ENCODE measurements around the gene ZNF808.
"Not testable (repeated sequence)": the region's sequence is repeated elsewhere in the genome, so short reads cannot be mapped to it uniquely, and the experiment has no call there.

Gene ZNF808

DNA sequence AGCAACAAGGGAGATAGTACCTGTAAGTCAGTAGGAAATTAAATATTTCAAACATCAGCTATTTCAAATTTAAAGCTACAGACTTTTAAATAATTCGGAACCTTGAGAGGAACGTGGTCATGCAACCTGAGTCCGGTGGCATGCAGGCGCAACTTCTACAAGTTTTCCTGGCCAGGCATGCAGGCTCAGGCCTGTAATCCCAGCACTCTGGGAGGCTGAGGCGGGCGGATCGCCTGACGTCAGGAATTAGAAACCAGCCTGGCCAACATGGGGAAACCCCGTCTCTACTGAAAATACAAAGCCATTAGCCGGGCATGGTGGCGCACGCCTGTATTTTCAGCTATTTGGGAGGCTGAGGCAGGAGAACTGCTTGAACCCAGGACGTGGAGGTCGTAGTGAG lies 40.5 kb downstream of the ZNF808 start:
- TF ChIP-seq, protein P1, sequence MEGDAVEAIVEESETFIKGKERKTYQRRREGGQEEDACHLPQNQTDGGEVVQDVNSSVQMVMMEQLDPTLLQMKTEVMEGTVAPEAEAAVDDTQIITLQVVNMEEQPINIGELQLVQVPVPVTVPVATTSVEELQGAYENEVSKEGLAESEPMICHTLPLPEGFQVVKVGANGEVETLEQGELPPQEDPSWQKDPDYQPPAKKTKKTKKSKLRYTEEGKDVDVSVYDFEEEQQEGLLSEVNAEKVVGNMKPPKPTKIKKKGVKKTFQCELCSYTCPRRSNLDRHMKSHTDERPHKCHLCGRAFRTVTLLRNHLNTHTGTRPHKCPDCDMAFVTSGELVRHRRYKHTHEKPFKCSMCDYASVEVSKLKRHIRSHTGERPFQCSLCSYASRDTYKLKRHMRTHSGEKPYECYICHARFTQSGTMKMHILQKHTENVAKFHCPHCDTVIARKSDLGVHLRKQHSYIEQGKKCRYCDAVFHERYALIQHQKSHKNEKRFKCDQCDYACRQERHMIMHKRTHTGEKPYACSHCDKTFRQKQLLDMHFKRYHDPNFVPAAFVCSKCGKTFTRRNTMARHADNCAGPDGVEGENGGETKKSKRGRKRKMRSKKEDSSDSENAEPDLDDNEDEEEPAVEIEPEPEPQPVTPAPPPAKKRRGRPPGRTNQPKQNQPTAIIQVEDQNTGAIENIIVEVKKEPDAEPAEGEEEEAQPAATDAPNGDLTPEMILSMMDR (IDR thresholded peaks at IDR 0.05; ENCODE audit: low read depth, low read length, missing control alignments) = no peak
- Histone ChIP-seq H3K4me3 (ENCODE audit: low read depth, low read length) (no peak overlapping the region), H3K27ac (no peak overlapping the region), H3K36me3 (replicated peaks) (peaks cover 8% of the 10 kb centered on the region), H3K27me3 (replicated peaks) (no peaks in the 10 kb centered on the region)
- DNase-seq = no peak
- in situ Hi-C loops (cut with HindIII; ENCODE audit: low pct_ligation_motif_present, low sequenced_read_pairs) = no loop called here

DNA sequence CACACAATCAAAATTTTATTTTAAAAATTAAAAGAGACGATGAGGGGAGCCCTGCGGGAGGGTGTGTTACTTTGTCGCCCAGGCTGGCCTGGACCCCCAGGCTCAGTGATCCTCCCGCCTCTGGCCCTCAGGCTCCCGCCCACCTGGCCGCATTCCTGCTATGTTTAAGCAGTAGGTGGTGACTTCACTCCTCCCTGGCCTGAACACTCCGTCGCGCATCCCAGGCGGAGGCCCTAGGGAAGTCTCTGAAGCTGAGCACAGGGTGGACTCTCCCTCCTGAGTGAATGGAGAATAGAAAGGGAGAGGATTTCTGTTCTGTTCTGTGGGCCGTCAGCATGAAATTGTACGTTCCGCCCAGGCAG lies 42.2 kb downstream of the ZNF808 start:
- Histone ChIP-seq H3K27ac (peak overlapping the region; percentile 21), H3K4me3 (ENCODE audit: low read depth, low read length) (peak overlapping the region; percentile 88)
- H3K27me3 ChIP-seq (replicated peaks); in situ Hi-C loops (cut with HindIII; ENCODE audit: low pct_ligation_motif_present, low sequenced_read_pairs); DNase-seq; H3K36me3 ChIP-seq (replicated peaks): not testable (repeated sequence)

DNA sequence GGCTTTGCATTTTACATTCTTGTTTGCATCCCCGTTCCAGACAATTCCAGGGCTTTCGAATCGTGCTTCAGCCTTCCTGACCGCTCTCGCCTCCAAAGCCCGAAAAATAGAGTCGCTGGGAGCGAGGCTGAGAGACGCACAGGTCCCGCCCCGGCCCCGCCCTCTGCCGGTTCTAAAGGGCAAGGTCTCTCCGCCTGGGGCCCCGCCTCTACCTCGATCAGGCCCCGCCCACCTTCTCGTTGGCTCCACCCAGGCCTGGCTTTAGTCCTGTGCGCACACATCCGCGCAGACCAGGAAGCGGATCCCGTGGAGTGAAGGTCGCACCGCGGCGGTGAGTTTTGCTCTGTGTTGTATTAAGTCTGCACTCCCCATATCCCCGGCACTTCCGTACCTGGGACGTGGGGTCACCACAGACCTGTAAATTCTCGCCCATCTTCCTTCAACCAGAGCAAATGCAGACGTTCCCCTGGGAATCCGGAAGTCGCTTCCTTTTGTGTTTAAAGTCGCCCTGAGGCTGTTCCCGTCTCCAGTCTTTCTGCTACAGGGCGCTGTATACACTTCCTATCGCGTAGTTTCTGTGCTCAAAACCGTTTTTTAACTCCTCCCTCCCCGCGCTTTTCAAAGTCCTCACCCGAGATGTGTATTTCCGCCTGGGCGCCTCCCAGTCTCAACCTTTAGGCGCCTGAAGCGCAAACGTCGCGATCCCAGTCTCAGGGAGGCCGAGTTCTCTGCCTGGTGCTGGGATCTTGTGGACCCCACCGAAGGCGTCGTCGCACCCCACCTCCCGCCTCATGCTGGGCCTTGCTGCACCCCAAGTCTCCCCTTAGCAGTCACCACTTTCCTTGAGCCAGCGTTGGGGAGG lies 42.8 kb downstream of the ZNF808 start, which contains the start of gene ZNF701:
ZNF701 (plus strand) TSS at position 288 of the 862 bp plus-strand sequence. CDS start 3,861 bp downstream, outside the sequence.
- Histone ChIP-seq H3K4me3 (ENCODE audit: low read depth, low read length) (peak within 1 kb of the TSS; percentile 88), H3K27me3 (replicated peaks) (no peaks in the 10 kb centered on the region), H3K36me3 (replicated peaks) (peaks cover 8% of the 10 kb centered on the region), H3K27ac (peak within 1 kb of the TSS; percentile 82)
- in situ Hi-C loops (cut with HindIII; ENCODE audit: low pct_ligation_motif_present, low sequenced_read_pairs) = no loop called here
- peak; percentile 94 for DNase-seq
- TF ChIP-seq, protein P1 (IDR thresholded peaks at IDR 0.05; ENCODE audit: low read depth, low read length, missing control alignments) = peak; percentile 32

DNA sequence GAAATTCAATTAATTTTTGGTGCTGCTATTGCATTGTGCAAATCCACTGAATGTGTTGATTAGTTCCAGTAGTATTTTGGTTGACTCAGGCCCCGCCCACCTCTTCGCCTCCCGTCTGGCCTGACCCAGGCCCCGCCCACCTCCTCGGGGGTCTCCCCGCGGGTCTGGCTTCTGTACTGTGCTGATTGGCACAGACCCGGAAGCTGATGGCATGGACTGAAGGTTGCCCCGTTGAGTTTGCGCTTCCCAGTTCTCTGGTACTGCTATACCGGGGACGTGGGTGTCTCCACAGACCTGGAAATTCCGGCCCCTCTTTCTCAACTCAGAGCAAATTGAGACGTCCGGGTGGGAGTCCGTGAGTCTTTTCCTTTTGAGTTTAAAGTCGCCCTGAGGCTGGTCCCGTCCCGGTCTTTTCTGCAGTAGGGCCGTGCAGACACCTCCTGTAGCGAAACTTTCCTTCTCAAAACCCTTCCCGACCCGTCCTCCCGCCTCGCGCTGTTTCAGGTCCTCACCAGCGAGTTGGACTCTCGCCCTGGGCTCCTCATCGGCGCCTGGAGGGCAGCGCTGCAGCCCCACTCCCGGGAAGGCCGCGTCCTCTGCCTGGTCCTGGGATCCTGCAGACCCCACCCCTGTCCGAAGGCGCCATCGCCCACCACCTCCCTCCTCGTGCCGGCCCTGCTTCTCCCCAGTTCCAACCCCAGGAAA lies 57.4 kb downstream of the ZNF808 start:
- no peak overlapping the region for H3K27ac ChIP-seq
- no peaks in the 10 kb centered on the region for H3K27me3 ChIP-seq (replicated peaks)
- no peak overlapping the region for H3K4me3 ChIP-seq (ENCODE audit: low read depth, low read length)
- TF ChIP-seq, protein P1 (IDR thresholded peaks at IDR 0.05; ENCODE audit: low read depth, low read length, missing control alignments) = no peak
- H3K36me3 ChIP-seq (replicated peaks) = peaks cover 31% of the 10 kb centered on the region
- in situ Hi-C loops (cut with HindIII; ENCODE audit: low pct_ligation_motif_present, low sequenced_read_pairs) = no loop called here
- no peak for DNase-seq

DNA sequence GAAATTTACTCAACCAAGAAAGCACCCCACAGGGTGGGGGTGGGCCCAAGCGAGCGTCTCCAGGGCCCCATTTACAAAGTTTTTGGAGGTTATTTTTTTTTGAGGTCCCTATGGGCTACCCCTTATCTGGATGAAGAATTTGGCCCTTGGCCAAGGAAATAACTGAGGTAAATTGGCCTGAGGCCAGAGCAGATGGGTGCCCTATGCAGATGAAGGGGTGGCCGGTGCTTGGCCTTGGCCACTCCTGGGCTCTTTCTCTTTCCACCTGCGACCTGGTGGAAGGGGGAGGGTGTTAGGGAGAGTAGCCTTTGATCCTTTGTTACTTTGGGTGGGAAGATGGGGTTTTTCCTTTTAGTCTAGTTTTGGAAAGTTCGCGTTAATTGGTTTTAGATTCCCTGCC lies 58.1 kb downstream of the ZNF808 start:
- H3K27me3 ChIP-seq (replicated peaks) = no peaks in the 10 kb centered on the region
- H3K36me3 ChIP-seq (replicated peaks) = peaks cover 29% of the 10 kb centered on the region
- DNase-seq = no peak
- in situ Hi-C loops (cut with HindIII; ENCODE audit: low pct_ligation_motif_present, low sequenced_read_pairs) = no loop called here
- TF ChIP-seq, protein P1 (IDR thresholded peaks at IDR 0.05; ENCODE audit: low read depth, low read length, missing control alignments) = no peak
- no peak overlapping the region for H3K4me3 ChIP-seq (ENCODE audit: low read depth, low read length)
- no peak overlapping the region for H3K27ac ChIP-seq

DNA sequence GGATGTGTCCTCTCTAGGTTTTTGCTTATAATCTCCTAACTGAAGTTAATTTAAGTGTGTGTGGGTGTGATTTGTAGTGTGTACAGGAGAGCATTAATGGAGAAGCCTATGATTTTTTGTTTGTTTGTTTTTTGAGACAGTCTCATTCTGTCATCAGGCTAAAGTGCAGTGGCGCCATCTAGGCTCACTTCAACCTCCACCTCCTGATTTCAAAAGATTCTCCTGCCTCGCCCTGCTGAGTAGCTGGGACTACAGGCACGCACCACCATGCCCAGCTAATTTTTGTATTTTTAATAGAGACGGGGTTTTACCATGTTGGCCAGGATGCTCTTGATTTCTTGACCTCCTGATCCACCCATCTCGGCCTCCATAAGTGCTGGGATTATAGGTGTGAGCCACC lies 63.3 kb downstream of the ZNF808 start:
- DNase-seq = no peak
- Histone ChIP-seq H3K27ac (no peak overlapping the region), H3K4me3 (ENCODE audit: low read depth, low read length) (no peak overlapping the region), H3K36me3 (replicated peaks) (peaks cover 5% of the 10 kb centered on the region), H3K27me3 (replicated peaks) (no peaks in the 10 kb centered on the region)
- in situ Hi-C loops (cut with HindIII; ENCODE audit: low pct_ligation_motif_present, low sequenced_read_pairs) = no loop called here
- TF ChIP-seq, protein P1 (IDR thresholded peaks at IDR 0.05; ENCODE audit: low read depth, low read length, missing control alignments) = no peak
